GM12864 (cell line): Measurements from ENCODE around the gene CUBN.

Source experiments
- DNase-seq: peaks from one replicate; pipeline ENCODE4 v3.0.0-alpha.2; 2011; ENCODE audit warnings: low read depth
- H3K4me3 ChIP-seq: 2 replicates; pipeline ENCODE4 v1.5.1; 2011; ENCODE audit warnings: mild to moderate bottlenecking, low read depth, low read length, control low read depth
- CTCF ChIP-seq: IDR thresholded peaks from 2 replicates; pipeline ENCODE4 v1.5.1; 2011; ENCODE audit warnings: low read depth, mild to moderate bottlenecking, moderate library complexity, low read length, control low read depth, inconsistent platforms; ENCODE audit errors: missing control alignments

CUBN gene

GRCh38 chr10:16966991-16967865 is 162.4 kb downstream of the CUBN start:
- no peak for DNase-seq
- no peak overlapping the region for H3K4me3 ChIP-seq
- no peak for TF ChIP-seq CTCF

- no peak for DNase-seq
- no peak for TF ChIP-seq CTCF
- H3K4me3 ChIP-seq = no peak overlapping the region
Measured at GRCh38 chr10:16965740-16966447, 163.7 kb downstream of the CUBN start.

GRCh38 chr10:16965344-16965616 is 164.3 kb downstream of the CUBN start:
- no peak for DNase-seq
- TF ChIP-seq CTCF = no peak

GRCh38 chr10:16964576-16965343 is 164.9 kb downstream of the CUBN start:
- no peak for TF ChIP-seq CTCF
- DNase-seq = no peak
- H3K4me3 ChIP-seq = no peak overlapping the region

More at GRCh38 chr10:16965344-16965616, 164.3 kb downstream of the CUBN start:
- H3K4me3 ChIP-seq = no peak overlapping the region

- no peak for TF ChIP-seq CTCF
- no peak for DNase-seq
- no peak overlapping the region for H3K4me3 ChIP-seq
Measured at GRCh38 chr10:16960551-16960950, 169.1 kb downstream of the CUBN start.

- no peak for DNase-seq
- no peak for TF ChIP-seq CTCF
- H3K4me3 ChIP-seq = no peak overlapping the region
Measured at GRCh38 chr10:16957038-16957437, 172.6 kb downstream of the CUBN start.
